ENCODE results near the gene MYCN. TPM values are rescaled to one million over a fixed set of nuclear protein-coding genes. Genes with fewer than 3 reads are reported as not detected.

Gene MYCN
- total RNA-seq (ENCODE audit: low replicate concordance) = 24.6 and 68.3 TPM in 2 replicates
- long read RNA-seq, partial matches to known transcripts = 2 of 4 reads
- long read RNA-seq, other reads (novel, unspliced or antisense) = 0 of 4 reads

- Mint-ChIP-seq H3K27me3 (peaks cover 9% of the 10 kb centered on the region), H3K27ac (peak within 1 kb of the TSS; percentile 82), H3K9me3 (no peaks in the 10 kb centered on the region), H3K36me3 (peaks cover 14% of the 10 kb centered on the region), H3K4me3 (peak within 1 kb of the TSS; percentile 95), H3K4me1 (ENCODE audit: unreplicated experiment) (peaks cover 26% of the 10 kb centered on the region)
- peak; percentile 85 for DNase-seq (ENCODE audit: extremely low spot score, unreplicated experiment)
- TF ChIP-seq CTCF (conservative IDR thresholded peaks at IDR 0.05) = peak; percentile 92
These were observed at the start of gene MYCN for GRCh38 chr2:15939854-15940660. Gene MYCN (plus strand): TSS chr2:15940550. CDS start chr2:15942065, 1,515 bp downstream.

DNA sequence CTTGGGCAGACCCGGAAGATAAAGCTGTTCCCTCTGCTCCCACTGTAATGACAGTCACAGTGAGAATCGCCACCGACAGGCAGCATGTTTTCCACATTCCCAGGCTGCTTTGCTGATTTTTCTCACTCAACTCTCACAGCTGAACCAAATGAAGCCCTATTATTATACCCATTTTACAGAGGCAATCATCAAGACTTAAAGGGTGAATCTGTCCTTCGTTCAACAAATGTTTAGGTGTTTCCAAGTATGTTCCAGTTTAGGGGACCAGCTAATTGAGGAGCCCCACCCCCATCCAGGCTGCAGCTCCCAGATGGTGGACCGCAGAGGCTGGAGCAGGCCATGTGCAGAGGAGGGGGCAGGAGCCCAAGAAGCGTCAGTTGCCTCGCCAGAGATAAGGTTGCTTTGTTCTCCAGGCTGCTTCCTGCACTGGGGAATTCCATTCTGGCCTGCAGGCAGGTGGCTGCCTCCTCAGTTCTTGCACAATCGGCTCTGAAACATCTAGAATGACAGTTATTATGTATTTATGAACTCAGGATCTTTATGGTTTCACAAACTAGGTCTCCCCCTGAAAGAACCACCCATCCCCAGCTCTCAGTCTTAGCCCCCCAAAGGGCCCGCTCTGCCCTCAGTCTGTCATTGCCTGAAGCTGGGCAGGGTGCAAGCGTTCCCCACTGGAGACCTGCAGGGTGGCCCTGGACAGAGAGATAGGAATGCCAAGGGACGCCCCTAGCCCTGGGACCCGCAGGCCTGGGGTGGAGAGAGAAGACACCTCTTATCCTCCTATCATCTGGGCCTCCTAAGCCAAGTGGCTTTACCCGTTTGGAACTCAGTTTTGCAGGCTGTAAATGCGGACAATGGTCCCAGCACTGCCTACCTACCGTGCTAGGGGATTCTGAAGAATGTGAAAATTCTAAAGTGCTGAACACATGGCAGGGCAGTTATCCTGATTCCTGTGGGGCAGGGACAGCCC is 49.1 kb upstream of the MYCN start:
- no peak for TF ChIP-seq CTCF (conservative IDR thresholded peaks at IDR 0.05)
- Mint-ChIP-seq H3K4me1 (ENCODE audit: unreplicated experiment) (peaks cover 71% of the 10 kb centered on the region), H3K4me3 (peak overlapping the region; percentile 9), H3K27me3 (no peaks in the 10 kb centered on the region), H3K36me3 (no peaks in the 10 kb centered on the region), H3K9me3 (peaks cover 4% of the 10 kb centered on the region), H3K27ac (no peak overlapping the region)
- no peak for DNase-seq (ENCODE audit: extremely low spot score, unreplicated experiment)

DNA sequence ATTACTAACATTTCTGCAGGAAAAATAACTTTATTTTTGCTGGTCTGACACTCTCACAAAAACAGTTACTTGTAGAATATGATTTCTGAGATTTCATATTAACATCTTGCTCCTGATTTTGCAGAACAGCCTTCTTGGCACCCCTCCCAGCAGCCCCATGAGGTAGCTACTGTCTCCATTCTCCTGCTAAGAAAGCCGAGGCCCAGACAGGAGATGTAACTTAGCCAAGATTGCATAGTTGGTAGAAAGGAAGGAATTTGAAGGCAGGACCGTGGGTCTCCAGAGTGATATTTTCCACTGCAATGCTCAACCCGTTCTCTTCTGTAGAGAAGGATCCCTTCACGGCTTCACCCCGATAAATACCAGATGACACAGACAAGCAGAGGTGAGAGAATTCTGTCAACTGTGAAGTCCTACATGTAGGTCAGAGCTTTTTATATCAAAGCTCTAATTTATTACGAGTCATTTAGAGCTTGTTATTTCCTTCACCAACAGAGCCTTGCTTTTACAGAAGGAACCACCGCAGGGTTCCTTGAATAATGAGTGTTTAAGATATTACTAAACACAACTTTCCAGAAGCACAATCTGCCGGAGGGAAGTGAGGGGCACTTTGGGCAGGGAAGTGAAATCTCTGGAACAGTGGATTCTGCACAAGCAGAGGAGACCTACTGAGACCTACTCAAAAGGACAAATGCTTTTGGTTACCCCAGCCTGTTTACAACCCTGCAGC is 48.0 kb upstream of the MYCN start:
- no peak overlapping the region for H3K4me3 Mint-ChIP-seq
- no peak overlapping the region for H3K27ac Mint-ChIP-seq
- H3K4me1 Mint-ChIP-seq (ENCODE audit: unreplicated experiment) = peaks cover 73% of the 10 kb centered on the region
- TF ChIP-seq CTCF (conservative IDR thresholded peaks at IDR 0.05) = no peak
- H3K9me3 Mint-ChIP-seq = peaks cover 11% of the 10 kb centered on the region
- no peaks in the 10 kb centered on the region for H3K27me3 Mint-ChIP-seq
- DNase-seq (ENCODE audit: extremely low spot score, unreplicated experiment) = no peak
- no peaks in the 10 kb centered on the region for H3K36me3 Mint-ChIP-seq

GRCh38 chr2:15893085-15893484 is 47.3 kb upstream of the MYCN start:
- DNase-seq (ENCODE audit: extremely low spot score, unreplicated experiment) = no peak
- Mint-ChIP-seq H3K4me3 (no peak overlapping the region), H3K9me3 (peaks cover 16% of the 10 kb centered on the region), H3K4me1 (ENCODE audit: unreplicated experiment) (peaks cover 65% of the 10 kb centered on the region), H3K27ac (no peak overlapping the region), H3K27me3 (no peaks in the 10 kb centered on the region), H3K36me3 (no peaks in the 10 kb centered on the region)
- TF ChIP-seq CTCF (conservative IDR thresholded peaks at IDR 0.05) = no peak
